ENCODE data around the gene ADIPOQ.
"Not testable (repeated sequence)": the region's sequence is repeated elsewhere in the genome, so short reads cannot be mapped to it uniquely, and the experiment has no call there.

DNA sequence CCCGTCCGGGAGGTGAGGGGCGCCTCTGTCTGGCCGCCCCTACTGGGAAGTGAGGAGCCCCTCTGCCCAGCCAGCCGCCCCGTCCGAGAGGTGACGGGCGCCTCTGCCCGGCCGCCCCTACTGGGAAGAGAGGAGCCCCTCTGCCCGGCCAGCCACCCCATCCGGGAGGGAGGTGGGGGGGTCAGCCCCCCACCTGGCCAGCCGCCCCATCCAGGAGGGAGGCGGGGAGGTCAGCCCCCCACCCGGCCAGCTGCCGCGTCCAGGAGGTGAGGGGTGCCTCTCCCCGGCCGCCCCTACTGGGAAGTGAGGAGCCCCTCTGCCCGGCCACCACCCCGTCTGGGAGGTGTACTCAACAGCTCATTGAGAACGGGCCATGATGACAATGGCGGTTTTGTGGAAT, 31.7 kb downstream of the ADIPOQ start:
- TF ChIP-seq, protein P1, sequence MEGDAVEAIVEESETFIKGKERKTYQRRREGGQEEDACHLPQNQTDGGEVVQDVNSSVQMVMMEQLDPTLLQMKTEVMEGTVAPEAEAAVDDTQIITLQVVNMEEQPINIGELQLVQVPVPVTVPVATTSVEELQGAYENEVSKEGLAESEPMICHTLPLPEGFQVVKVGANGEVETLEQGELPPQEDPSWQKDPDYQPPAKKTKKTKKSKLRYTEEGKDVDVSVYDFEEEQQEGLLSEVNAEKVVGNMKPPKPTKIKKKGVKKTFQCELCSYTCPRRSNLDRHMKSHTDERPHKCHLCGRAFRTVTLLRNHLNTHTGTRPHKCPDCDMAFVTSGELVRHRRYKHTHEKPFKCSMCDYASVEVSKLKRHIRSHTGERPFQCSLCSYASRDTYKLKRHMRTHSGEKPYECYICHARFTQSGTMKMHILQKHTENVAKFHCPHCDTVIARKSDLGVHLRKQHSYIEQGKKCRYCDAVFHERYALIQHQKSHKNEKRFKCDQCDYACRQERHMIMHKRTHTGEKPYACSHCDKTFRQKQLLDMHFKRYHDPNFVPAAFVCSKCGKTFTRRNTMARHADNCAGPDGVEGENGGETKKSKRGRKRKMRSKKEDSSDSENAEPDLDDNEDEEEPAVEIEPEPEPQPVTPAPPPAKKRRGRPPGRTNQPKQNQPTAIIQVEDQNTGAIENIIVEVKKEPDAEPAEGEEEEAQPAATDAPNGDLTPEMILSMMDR (conservative IDR thresholded peaks at IDR 0.05; ENCODE audit: low read depth, low read length) = not testable (repeated sequence)
- TF ChIP-seq, protein P2, sequence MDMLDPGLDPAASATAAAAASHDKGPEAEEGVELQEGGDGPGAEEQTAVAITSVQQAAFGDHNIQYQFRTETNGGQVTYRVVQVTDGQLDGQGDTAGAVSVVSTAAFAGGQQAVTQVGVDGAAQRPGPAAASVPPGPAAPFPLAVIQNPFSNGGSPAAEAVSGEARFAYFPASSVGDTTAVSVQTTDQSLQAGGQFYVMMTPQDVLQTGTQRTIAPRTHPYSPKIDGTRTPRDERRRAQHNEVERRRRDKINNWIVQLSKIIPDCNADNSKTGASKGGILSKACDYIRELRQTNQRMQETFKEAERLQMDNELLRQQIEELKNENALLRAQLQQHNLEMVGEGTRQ (IDR thresholded peaks at IDR 0.05; ENCODE audit: low read depth, low read length) = not testable (repeated sequence)
- TF ChIP-seq RCOR1 (IDR thresholded peaks at IDR 0.05; ENCODE audit: insufficient replicate concordance, low read length); POLR2A (IDR thresholded peaks at IDR 0.05; ENCODE audit: low read depth, low read length); CEBPB (IDR thresholded peaks at IDR 0.05; ENCODE audit: low read depth, low read length); RAD21 (IDR thresholded peaks at IDR 0.05; ENCODE audit: low read length); MXI1 (IDR thresholded peaks at IDR 0.05; ENCODE audit: borderline replicate concordance, low read depth, low read length); FOS (IDR thresholded peaks at IDR 0.05; ENCODE audit: low read depth, low read length): not testable (repeated sequence)
